Retinal pigment epithelial cell (primary cell): ENCODE measurements around the gene NDUFAF2.
A peak's percentile ranks its signal among the peaks of the same experiment; 100 is the strongest.

ENCODE experiments used
- DNase-seq: peaks from one replicate; pipeline ENCODE4 v3.0.0-alpha.2; 2010; ENCODE audit warnings: low read depth
- H3K4me3 ChIP-seq: 2 replicates; pipeline ENCODE4 v1.5.1; 2011; ENCODE audit warnings: mild to moderate bottlenecking, low read length, control low read depth, moderate library complexity
- CTCF ChIP-seq: conservative IDR thresholded peaks from 2 replicates; pipeline ENCODE4 v1.5.1; 2011; ENCODE audit warnings: low read depth, low read length, control low read depth, inconsistent platforms

The NDUFAF2 gene

GRCh38 chr5:61100437-61100836, 155.4 kb downstream of the NDUFAF2 start:
- no peak overlapping the region for H3K4me3 ChIP-seq
- DNase-seq = no peak
- TF ChIP-seq CTCF = no peak

- TF ChIP-seq CTCF = no peak
- H3K4me3 ChIP-seq = no peak overlapping the region
- no peak for DNase-seq
These were observed 169.4 kb downstream of the NDUFAF2 start for GRCh38 chr5:61114441-61114840.

- TF ChIP-seq CTCF = no peak
- no peak for DNase-seq
- no peak overlapping the region for H3K4me3 ChIP-seq
These were observed 171.0 kb downstream of the NDUFAF2 start for GRCh38 chr5:61115968-61116367.

GRCh38 chr5:61119066-61119465, 174.1 kb downstream of the NDUFAF2 start:
- TF ChIP-seq CTCF = no peak
- no peak for DNase-seq

GRCh38 chr5:61120534-61120933, 175.5 kb downstream of the NDUFAF2 start:
- H3K4me3 ChIP-seq = no peak overlapping the region
- no peak for TF ChIP-seq CTCF
- no peak for DNase-seq

More at GRCh38 chr5:61119066-61119465, 174.1 kb downstream of the NDUFAF2 start:
- no peak overlapping the region for H3K4me3 ChIP-seq

- TF ChIP-seq CTCF = no peak
- no peak overlapping the region for H3K4me3 ChIP-seq
- no peak for DNase-seq
These were observed 178.1 kb downstream of the NDUFAF2 start for GRCh38 chr5:61123145-61123544.

GRCh38 chr5:61130289-61130688, 185.3 kb downstream of the NDUFAF2 start:
- no peak overlapping the region for H3K4me3 ChIP-seq
- no peak for TF ChIP-seq CTCF
- peak; percentile 14 for DNase-seq
